Activated CD8-positive, alpha-beta memory T cell treated with anti-CD3 and anti-CD28 coated beads for 36 hours (primary cell): ENCODE measurements around the gene PAK4. TPM values are rescaled to one million over a fixed set of nuclear protein-coding genes. Genes with fewer than 3 reads are reported as not detected.

ENCODE experiments used
- CTCF ChIA-PET: fragments of 350-600 bp; sonication (Branson Sonifier 250); formaldehyde crosslinking; loops from one replicate; lab custom pipeline; 2021; ENCODE audit warnings: antibody characterized with exemption; lab: Charles Lee
- POLR2A ChIA-PET: fragments of 350-600 bp; sonication (Branson Sonifier 250); formaldehyde crosslinking; loops from one replicate; lab custom pipeline; 2021; ENCODE audit warnings: antibody characterized with exemption; lab: Charles Lee
- total RNA-seq, 2 experiments: library from RNA; stranded (reverse); gene quantifications; one replicate each; pipeline ENCODE4 v1.2.3, GENCODE V29; 2021

The PAK4 gene
- total RNA-seq, 2 experiments from 2014 or later = 19.2 TPM

- POLR2A ChIA-PET = no interaction called here
- CTCF ChIA-PET = no interaction called here
Observed at GRCh38 chr19:39190768-39191167, 65.2 kb downstream of the PAK4 start.

- POLR2A ChIA-PET = no interaction called here
- CTCF ChIA-PET = no interaction called here
Observed at GRCh38 chr19:39192846-39193245, 67.3 kb downstream of the PAK4 start.

- POLR2A ChIA-PET = interaction anchor here (0.6 kb wide), 1 partner anchor 1319 kb away, joined by 4 read pairs; no protein-coding TSS in a partner anchor
- CTCF ChIA-PET = interaction anchor here (0.6 to 1.0 kb wide), 2 partner anchors 15 to 17 kb away, joined by 3 read pairs; no protein-coding TSS in a partner anchor
Observed at GRCh38 chr19:39193803-39194202, 68.2 kb downstream of the PAK4 start.

- CTCF ChIA-PET = no interaction called here
- POLR2A ChIA-PET = no interaction called here
Observed at GRCh38 chr19:39194832-39195542, 69.4 kb downstream of the PAK4 start.

GRCh38 chr19:39195755-39196154 is 70.2 kb downstream of the PAK4 start:
- CTCF ChIA-PET = no interaction called here
- POLR2A ChIA-PET = no interaction called here

- POLR2A ChIA-PET = no interaction called here
- CTCF ChIA-PET = no interaction called here
Observed at GRCh38 chr19:39196320-39196719, 70.7 kb downstream of the PAK4 start.

- POLR2A ChIA-PET = no interaction called here
- CTCF ChIA-PET = no interaction called here
Observed at GRCh38 chr19:39196860-39197562, 71.4 kb downstream of the PAK4 start, which contains the start of gene NCCRP1. Gene NCCRP1 (plus strand): TSS chr19:39196964. CDS start chr19:39196983, 19 bp downstream.

- ChIA-PET POLR2A (no interaction called here), CTCF (no interaction called here)
Observed at GRCh38 chr19:39197808-39198207, 72.2 kb downstream of the PAK4 start.

GRCh38 chr19:39199025-39199424 is 73.4 kb downstream of the PAK4 start:
- ChIA-PET CTCF (interaction anchor here (0.6 to 0.7 kb wide), 3 partner anchors 24 to 552 kb away, joined by 3 to 4 read pairs (median 3); no protein-coding TSS in a partner anchor), POLR2A (no interaction called here)

GRCh38 chr19:39200066-39200802 is 74.6 kb downstream of the PAK4 start:
- ChIA-PET POLR2A (no interaction called here), CTCF (no interaction called here)

- ChIA-PET POLR2A (no interaction called here), CTCF (no interaction called here)
Observed at GRCh38 chr19:39200803-39201115, 75.2 kb downstream of the PAK4 start.

GRCh38 chr19:39202998-39203355 is 77.4 kb downstream of the PAK4 start:
- ChIA-PET CTCF (interaction anchor here (0.6 kb wide), 1 partner anchor 216 kb away, joined by 3 read pairs; no protein-coding TSS in a partner anchor), POLR2A (no interaction called here)

- CTCF ChIA-PET = interaction anchor here (0.7 to 1.1 kb wide), 2 partner anchors 93 to 124 kb away, joined by 3 read pairs; no protein-coding TSS in a partner anchor
- POLR2A ChIA-PET = no interaction called here
Observed at GRCh38 chr19:39203372-39204341, 78.1 kb downstream of the PAK4 start, which contains the start of gene SYCN. Gene SYCN (minus strand): TSS chr19:39204263. CDS start chr19:39204254, 9 bp downstream.

- CTCF ChIA-PET = no interaction called here
- POLR2A ChIA-PET = no interaction called here
Observed at GRCh38 chr19:39205449-39205764, 79.8 kb downstream of the PAK4 start.

GRCh38 chr19:39206122-39206521 is 80.5 kb downstream of the PAK4 start:
- CTCF ChIA-PET = interaction anchor here (1.1 kb wide), 1 partner anchor 19 kb away, joined by 3 read pairs; no protein-coding TSS in a partner anchor

GRCh38 chr19:39207293-39207836 is 81.8 kb downstream of the PAK4 start:
- ChIA-PET POLR2A (interaction anchor here (0.6 to 0.7 kb wide), 2 partner anchors 190 to 263 kb away, joined by 3 read pairs; no protein-coding TSS in a partner anchor), CTCF (interaction anchor here (1.1 kb wide), 1 partner anchor 20 kb away, joined by 3 read pairs; no protein-coding TSS in a partner anchor)

More at GRCh38 chr19:39206122-39206521, 80.5 kb downstream of the PAK4 start:
- POLR2A ChIA-PET = no interaction called here

- ChIA-PET POLR2A (no interaction called here), CTCF (interaction anchor here (0.7 kb wide), 2 partner anchors 14 to 295 kb away, joined by 3 read pairs; no protein-coding TSS in a partner anchor)
Observed at GRCh38 chr19:39208175-39208795, 82.7 kb downstream of the PAK4 start.

GRCh38 chr19:39209196-39209595 is 83.6 kb downstream of the PAK4 start:
- ChIA-PET POLR2A (no interaction called here), CTCF (interaction anchor here (0.7 kb wide), 2 partner anchors 15 to 294 kb away, joined by 3 read pairs; no protein-coding TSS in a partner anchor)
